Prostate gland (tissue), 2 donors: ENCODE measurements around the gene ZBTB45. TPM values are rescaled to one million over a fixed set of nuclear protein-coding genes. Genes with fewer than 3 reads are reported as not detected.
A peak's percentile ranks its signal among the peaks of the same experiment; 100 is the strongest.

Experiments used
- DNase-seq: peaks from one replicate; pipeline ENCODE4 v3.0.0-alpha.2; 2019; ENCODE audit warnings: low spot score
- H3K27ac ChIP-seq, 2 donors: fragments of 200-600 bp; sonication (generic); 2 replicates each; pipeline ENCODE4 v1.5.1; 2017 to 2019
- H3K27me3 ChIP-seq: fragments of 200-600 bp; sonication (generic); replicated peaks from 2 replicates; pipeline ENCODE4 v1.5.1; 2019; ENCODE audit not compliant: insufficient read depth
- H3K36me3 ChIP-seq, 2 donors: fragments of 200-600 bp; sonication (generic); 1 replicate in 1 of 2; 2 replicates in 1 of 2; pipeline versions ENCODE4 v1.5.1 to v1.8.1; 2017 to 2019
- H3K4me1 ChIP-seq: fragments of 200-600 bp; sonication (generic); replicated peaks from 2 replicates; pipeline ENCODE4 v1.5.1; 2019
- H3K4me3 ChIP-seq, 2 donors: fragments of 200-600 bp; sonication (generic); 2 replicates each; pipeline ENCODE4 v1.5.1; 2017 to 2019
- H3K9me3 ChIP-seq: fragments of 200-600 bp; sonication (generic); 2 replicates; pipeline ENCODE4 v1.5.1; 2017
- CTCF ChIP-seq, 4 experiments: fragments of 200-600 bp in 2 of 4; fragments of 450-650 bp in 2 of 4; sonication (generic) in 2 of 4; IDR thresholded peaks; 1 replicate in 3 of 4; 2 replicates in 1 of 4; pipeline ENCODE4 v1.5.1; 2016 to 2019; ENCODE audit warnings: antibody characterized with exemption in 4 of 4, mild to moderate bottlenecking in 2 of 4, moderate library complexity in 2 of 4
- POLR2A ChIP-seq: fragments of 450-650 bp; IDR thresholded peaks from one replicate; pipeline ENCODE4 v1.6.1; 2016; ENCODE audit warnings: antibody characterized with exemption, mild to moderate bottlenecking
- POLR2AphosphoS5 ChIP-seq: sonication (generic); formaldehyde crosslinking; IDR thresholded peaks from one replicate; pipeline ENCODE4 v1.6.1; 2017; ENCODE audit warnings: antibody characterized with exemption
- WGBS: methylation state at CpG from one replicate; pipeline ENCODE4 v1.1.5; 2018; 5-methylcytosine and 5-hydroxymethylcytosine counted together
- intact Hi-C: fragments of 100-400 bp; cut with DNase I; formaldehyde crosslinking; loops from one replicate; pipeline ENCODE4 v1.14.2; 2022
- total RNA-seq, 2 donors: library from RNA; depleted of rRNA; stranded (reverse); fragments of >200 nt; gene quantifications; one replicate each; pipeline ENCODE4 v1.1.0, GENCODE V29; 2016

Gene ZBTB45
- 10 to 100 TPM; 22.0 to 24.0 TPM for total RNA-seq

- Histone ChIP-seq H3K36me3 (peaks cover 0 to 15% of the 10 kb centered on the region in 2 donors), H3K4me3 (peak within 1 kb of the TSS; percentile 82), H3K9me3 (no peaks in the 10 kb centered on the region), H3K27ac (peak within 1 kb of the TSS; percentile 94 to 97), H3K27me3 (no peaks in the 10 kb centered on the region), H3K4me1 (peaks cover 10% of the 10 kb centered on the region)
- peak; percentile 89 for DNase-seq
- intact Hi-C loops: loop anchor here (1.0 kb wide), 1 partner anchor 25 kb away; the partner anchor contains the start of gene TRIM28
- peak; percentile 44 for TF ChIP-seq POLR2A
- peak; percentile 71 to 92 (median 82) for TF ChIP-seq CTCF (IDR thresholded peaks at IDR 0.05)
- TF ChIP-seq POLR2AphosphoS5: peak; percentile 96
- under 1% methylated on average over 74 of the region's 87 CpGs for WGBS
These were observed at the start of gene ZBTB45 for GRCh38 chr19:58519355-58520256. TSS of gene ZBTB45 (minus strand) at chr19:58519810. CDS start at chr19:58517673, 2,137 bp downstream.

- no peaks in the 10 kb centered on the region for H3K27me3 ChIP-seq
- H3K36me3 ChIP-seq: no peaks in the 10 kb centered on the region
- DNase-seq: no peak
- WGBS: 85% methylated on average over 4 of the region's 4 CpGs
- no peak overlapping the region for H3K27ac ChIP-seq
- peaks cover 7% of the 10 kb centered on the region for H3K4me1 ChIP-seq
- H3K4me3 ChIP-seq: no peak overlapping the region
- TF ChIP-seq POLR2A: no peak
- TF ChIP-seq POLR2AphosphoS5: no peak
- no peak for TF ChIP-seq CTCF (IDR thresholded peaks at IDR 0.05)
- intact Hi-C loops: no loop called here
- no peaks in the 10 kb centered on the region for H3K9me3 ChIP-seq
These were observed 49.0 kb upstream of the ZBTB45 start for GRCh38 chr19:58568453-58569130.

- Histone ChIP-seq H3K9me3 (no peaks in the 10 kb centered on the region), H3K36me3 (no peaks in the 10 kb centered on the region), H3K4me3 (no peak overlapping the region), H3K27ac (no peak overlapping the region), H3K27me3 (no peaks in the 10 kb centered on the region), H3K4me1 (peaks cover 9% of the 10 kb centered on the region)
- TF ChIP-seq POLR2A: no peak
- TF ChIP-seq CTCF (IDR thresholded peaks at IDR 0.05): no peak
- no peak for TF ChIP-seq POLR2AphosphoS5
- 96% methylated on average over 5 of the region's 5 CpGs for WGBS
- intact Hi-C loops: no loop called here
- no peak for DNase-seq
These were observed 47.4 kb upstream of the ZBTB45 start for GRCh38 chr19:58566989-58567388.

GRCh38 chr19:58563823-58564222 is 44.2 kb upstream of the ZBTB45 start:
- Histone ChIP-seq H3K27me3 (no peaks in the 10 kb centered on the region), H3K4me1 (peaks cover 15% of the 10 kb centered on the region), H3K4me3 (no peak overlapping the region), H3K9me3 (no peaks in the 10 kb centered on the region), H3K27ac (no peak overlapping the region), H3K36me3 (no peaks in the 10 kb centered on the region)
- DNase-seq: no peak
- TF ChIP-seq POLR2AphosphoS5 (no peak), POLR2A (no peak), CTCF (IDR thresholded peaks at IDR 0.05) (no peak)
- WGBS: 64% methylated on average over 6 of the region's 6 CpGs
- intact Hi-C loops: no loop called here
